SK-N-SH (cell line): ENCODE data around the gene CT45A1. TPM values are rescaled to one million over a fixed set of nuclear protein-coding genes. Genes with fewer than 3 reads are reported as not detected.

ENCODE experiments used
- CTCF ChIA-PET: fragments of 300-600, 350-600 bp; formaldehyde crosslinking; extraction: SDS; loops from one replicate; lab custom pipeline; 2021; lab: Yijun Ruan, JAX
- POLR2A ChIA-PET: fragments of 350-600 bp; sonication (Branson Sonifier 250); formaldehyde crosslinking; extraction: SDS; loops from one replicate; lab custom pipeline; 2020; ENCODE audit warnings: antibody characterized with exemption, inconsistent platforms; lab: Yijun Ruan, JAX
- DNase-seq: peaks from one replicate; pipeline ENCODE4 v3.0.0; 2012
- H2AFZ ChIP-seq: fragments of 200-600 bp; sonication (generic); 2 replicates; pipeline ENCODE4 v1.8.1; 2016; ENCODE audit warnings: antibody characterized with exemption, mild to moderate bottlenecking, low read depth
- H3F3A ChIP-seq: fragments of 200-600 bp; sonication (generic); replicated peaks from 2 replicates; pipeline ENCODE3; 2016; ENCODE audit warnings: antibody characterized with exemption, mild to moderate bottlenecking; ENCODE audit not compliant: insufficient read depth
- H3K27ac ChIP-seq, 2 experiments: fragments of 200-500 bp in 1 of 2; fragments of 200-600 bp in 1 of 2; sonication (Bioruptor generic) in 1 of 2; sonication (generic), shearing (Covaris generic) in 1 of 2; 2 replicates each; pipeline versions ENCODE4 v1.5.1 to v1.6.1; 2014 to 2016; ENCODE audit warnings: low read depth in 2 of 2, inconsistent platforms in 1 of 2, low read length in 1 of 2, mild to moderate bottlenecking in 1 of 2, mixed read lengths in 1 of 2
- H3K27me3 ChIP-seq: fragments of 200-600 bp; sonication (generic), shearing (Covaris generic); 2 replicates; pipeline ENCODE4 v1.6.1; 2016; ENCODE audit warnings: mixed run types; ENCODE audit not compliant: insufficient read depth
- H3K36me3 ChIP-seq, 2 experiments: fragments of 200-500 bp in 1 of 2; fragments of 200-600 bp in 1 of 2; sonication (Bioruptor generic) in 1 of 2; sonication (generic) in 1 of 2; replicated peaks in 1 of 2; 2 replicates each; pipeline versions ENCODE3 to v1.5.1; 2014 to 2016; ENCODE audit warnings: low read length in 1 of 2, mild to moderate bottlenecking in 1 of 2; ENCODE audit not compliant: insufficient read depth in 2 of 2, control insufficient read depth in 1 of 2
- H3K4me1 ChIP-seq, 2 experiments: fragments of 200-500 bp in 1 of 2; fragments of 200-600 bp in 1 of 2; sonication (Bioruptor generic) in 1 of 2; sonication (generic), shearing (Covaris generic) in 1 of 2; 2 replicates each; pipeline versions ENCODE4 v1.5.1 to v1.6.1; 2014 to 2016; ENCODE audit warnings: low read depth in 1 of 2, low read length in 1 of 2, mixed run types in 1 of 2; ENCODE audit not compliant: insufficient read depth in 2 of 2, control insufficient read depth in 1 of 2
- H3K4me2 ChIP-seq: fragments of 200-600 bp; sonication (generic), shearing (Covaris generic); 2 replicates; pipeline ENCODE4 v1.6.1; 2017; ENCODE audit warnings: mixed run types
- H3K4me3 ChIP-seq, 2 experiments: fragments of 200-500 bp in 1 of 2; fragments of 200-600 bp in 1 of 2; sonication (Bioruptor generic) in 1 of 2; sonication (generic), shearing (Covaris generic) in 1 of 2; 2 replicates each; pipeline versions ENCODE4 v1.5.1 to v1.8.1; 2014 to 2016; ENCODE audit warnings: low read depth in 2 of 2, inconsistent platforms in 1 of 2, low read length in 1 of 2, mild to moderate bottlenecking in 1 of 2, mixed read lengths in 1 of 2, moderate library complexity in 1 of 2
- H3K79me2 ChIP-seq: fragments of 200-600 bp; sonication (generic); 2 replicates; pipeline ENCODE4 v1.8.1; 2017; ENCODE audit warnings: mild to moderate bottlenecking; ENCODE audit not compliant: insufficient read depth
- H3K9ac ChIP-seq: fragments of 200-600 bp; sonication (generic); 2 replicates; pipeline ENCODE4 v1.6.1; 2017; ENCODE audit warnings: mixed run types
- H3K9me2 ChIP-seq: fragments of 200-600 bp; sonication (generic); 2 replicates; pipeline ENCODE4 v1.6.1; 2017; ENCODE audit warnings: mixed run types
- H3K9me3 ChIP-seq: fragments of 200-600 bp; sonication (generic); 2 replicates; pipeline ENCODE4 v1.6.1; 2017; ENCODE audit warnings: mixed run types, mild to moderate bottlenecking, moderate library complexity
- H4K20me1 ChIP-seq: fragments of 200-600 bp; sonication (generic); 2 replicates; pipeline ENCODE4 v1.6.1; 2017; ENCODE audit warnings: mild to moderate bottlenecking, mixed run types; ENCODE audit not compliant: insufficient read depth
- ELF1 ChIP-seq: IDR thresholded peaks from 2 replicates; pipeline ENCODE4 v1.4.0; 2012
- FOSL2 ChIP-seq: IDR thresholded peaks from 2 replicates; pipeline ENCODE4 v1.4.0; 2012; ENCODE audit warnings: low read depth, mild to moderate bottlenecking, moderate library complexity, borderline replicate concordance
- FOXM1 ChIP-seq: IDR thresholded peaks from 2 replicates; pipeline ENCODE4 v1.4.0; 2012; ENCODE audit warnings: low read depth, mild to moderate bottlenecking
- MXI1 ChIP-seq: IDR thresholded peaks from 2 replicates; pipeline ENCODE4 v1.6.1; 2012; ENCODE audit warnings: mild to moderate bottlenecking, low read depth, low read length, improper control_type of control experiment
- NFIC ChIP-seq: IDR thresholded peaks from 2 replicates; pipeline ENCODE4 v1.4.0; 2012; ENCODE audit warnings: borderline replicate concordance
- RAD21 ChIP-seq: IDR thresholded peaks from 2 replicates; pipeline ENCODE4 v1.6.1; 2012; ENCODE audit warnings: mild to moderate bottlenecking, low read length
- SMC3 ChIP-seq: IDR thresholded peaks from 2 replicates; pipeline ENCODE4 v1.6.1; 2012; ENCODE audit warnings: low read depth, low read length, improper control_type of control experiment
- YY1 ChIP-seq: IDR thresholded peaks from 2 replicates; pipeline ENCODE4 v1.4.0; 2012; ENCODE audit warnings: low read depth, mild to moderate bottlenecking
- WGBS: methylation state at CpG from one replicate; pipeline ENCODE4 v1.1.6; 2017; ENCODE audit warnings: low lambda C conversion rate; 5-methylcytosine and 5-hydroxymethylcytosine counted together
- polyA plus RNA-seq, 3 experiments: library from polyadenylated mRNA; depleted of rRNA; stranded (reverse); fragments of >200 nt; gene quantifications; 2 replicates each; pipeline ENCODE4 v1.2.3, GENCODE V29; 2012
- TF ChIP-seq, protein P1 (sequence below): fragments of 200-600 bp; sonication (generic); IDR thresholded peaks from 2 replicates; pipeline ENCODE4 v1.6.1; 2017; ENCODE audit warnings: antibody characterized with exemption, mild to moderate bottlenecking, moderate library complexity
- TF ChIP-seq, protein P2 (sequence below): IDR thresholded peaks from 2 replicates; pipeline ENCODE4 v1.4.0; 2012; ENCODE audit warnings: low read depth

CT45A1 gene
- polyA plus RNA-seq, 1 of the 3 experiments (the other 2 are of a cell fraction), result not detected

DNA sequence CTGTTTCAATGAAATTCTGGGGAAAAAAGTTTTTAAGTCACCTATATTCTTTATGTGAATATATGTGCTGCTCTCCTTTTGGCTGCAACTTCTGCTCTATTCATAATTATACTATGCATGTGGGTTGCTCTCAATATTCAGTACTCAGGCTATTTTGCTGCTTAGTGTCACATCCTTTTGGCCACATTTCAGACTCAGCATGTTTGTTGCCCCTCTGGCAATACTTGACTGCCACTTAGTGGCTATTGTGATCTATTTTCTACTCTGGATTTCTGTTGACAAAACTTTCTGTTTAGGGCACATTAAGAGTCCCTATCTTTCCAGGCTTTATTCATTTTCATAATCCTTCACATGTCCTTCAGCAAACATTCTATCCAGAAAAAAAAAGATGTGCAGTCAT lies 15.8 kb upstream of the CT45A1 start:
- no peak overlapping the region for H3K9ac ChIP-seq
- TF ChIP-seq RAD21 (0 out of 2 replicates have a peak, but pooled peaks have one; percentile 10), ELF1 (no peak)
- no peaks in the 10 kb centered on the region for H3K9me3 ChIP-seq
- H3K4me3 ChIP-seq, result no peak overlapping the region
- ChIA-PET CTCF (no interaction called here), POLR2A (no interaction called here)
- no peaks in the 10 kb centered on the region for H3K9me2 ChIP-seq
- no peak overlapping the region for H2AFZ ChIP-seq
- H3K36me3 ChIP-seq, result no peaks in the 10 kb centered on the region
- no peak overlapping the region for H3K27ac ChIP-seq
- no peak overlapping the region for H3K4me2 ChIP-seq
- no peaks in the 10 kb centered on the region for H3K4me1 ChIP-seq
- peaks cover 14% of the 10 kb centered on the region for H3K27me3 ChIP-seq
- no peak for DNase-seq
- H4K20me1 ChIP-seq, result no peaks in the 10 kb centered on the region
- H3F3A ChIP-seq, result no peaks in the 10 kb centered on the region
- H3K79me2 ChIP-seq, result no peaks in the 10 kb centered on the region

DNA sequence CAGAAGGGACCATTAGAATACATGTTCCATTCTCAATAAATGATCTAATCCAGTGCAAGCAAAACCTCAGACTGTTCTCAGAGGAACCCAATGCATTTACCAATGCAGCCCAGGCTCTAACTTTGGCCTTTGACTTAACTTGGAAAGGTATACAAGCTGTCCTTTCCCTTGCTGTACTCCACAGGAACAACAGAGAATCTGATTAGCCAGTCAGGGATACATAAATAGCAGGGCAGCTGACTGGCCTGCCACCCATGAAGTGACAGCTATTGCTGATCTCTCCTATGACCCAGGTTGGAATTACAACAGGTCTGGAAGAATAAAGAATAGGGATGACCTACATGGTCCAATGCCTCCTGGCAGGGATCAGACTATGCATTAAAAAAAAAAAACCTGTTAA lies 14.5 kb upstream of the CT45A1 start:
- ChIA-PET CTCF (interaction anchor here (1.1 kb wide), 1 partner anchor 73 kb away, joined by 3 read pairs; no protein-coding TSS in a partner anchor), POLR2A (no interaction called here)
- H3K27ac ChIP-seq, result no peak overlapping the region
- DNase-seq, result no peak
- no peaks in the 10 kb centered on the region for H3K9me2 ChIP-seq
- no peaks in the 10 kb centered on the region for H3F3A ChIP-seq
- no peaks in the 10 kb centered on the region for H3K4me1 ChIP-seq
- no peak overlapping the region for H3K4me2 ChIP-seq
- no peak overlapping the region for H2AFZ ChIP-seq
- H3K27me3 ChIP-seq, result peaks cover 14% of the 10 kb centered on the region
- H4K20me1 ChIP-seq, result no peaks in the 10 kb centered on the region
- TF ChIP-seq NFIC (no peak), FOSL2 (no peak), MXI1 (no peak), YY1 (no peak), FOXM1 (no peak)
- TF ChIP-seq, protein P1, sequence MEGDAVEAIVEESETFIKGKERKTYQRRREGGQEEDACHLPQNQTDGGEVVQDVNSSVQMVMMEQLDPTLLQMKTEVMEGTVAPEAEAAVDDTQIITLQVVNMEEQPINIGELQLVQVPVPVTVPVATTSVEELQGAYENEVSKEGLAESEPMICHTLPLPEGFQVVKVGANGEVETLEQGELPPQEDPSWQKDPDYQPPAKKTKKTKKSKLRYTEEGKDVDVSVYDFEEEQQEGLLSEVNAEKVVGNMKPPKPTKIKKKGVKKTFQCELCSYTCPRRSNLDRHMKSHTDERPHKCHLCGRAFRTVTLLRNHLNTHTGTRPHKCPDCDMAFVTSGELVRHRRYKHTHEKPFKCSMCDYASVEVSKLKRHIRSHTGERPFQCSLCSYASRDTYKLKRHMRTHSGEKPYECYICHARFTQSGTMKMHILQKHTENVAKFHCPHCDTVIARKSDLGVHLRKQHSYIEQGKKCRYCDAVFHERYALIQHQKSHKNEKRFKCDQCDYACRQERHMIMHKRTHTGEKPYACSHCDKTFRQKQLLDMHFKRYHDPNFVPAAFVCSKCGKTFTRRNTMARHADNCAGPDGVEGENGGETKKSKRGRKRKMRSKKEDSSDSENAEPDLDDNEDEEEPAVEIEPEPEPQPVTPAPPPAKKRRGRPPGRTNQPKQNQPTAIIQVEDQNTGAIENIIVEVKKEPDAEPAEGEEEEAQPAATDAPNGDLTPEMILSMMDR, result no peak
- H3K9ac ChIP-seq, result no peak overlapping the region
- H3K9me3 ChIP-seq, result no peaks in the 10 kb centered on the region
- H3K36me3 ChIP-seq, result no peaks in the 10 kb centered on the region
- no peaks in the 10 kb centered on the region for H3K79me2 ChIP-seq
- no peak overlapping the region for H3K4me3 ChIP-seq

DNA sequence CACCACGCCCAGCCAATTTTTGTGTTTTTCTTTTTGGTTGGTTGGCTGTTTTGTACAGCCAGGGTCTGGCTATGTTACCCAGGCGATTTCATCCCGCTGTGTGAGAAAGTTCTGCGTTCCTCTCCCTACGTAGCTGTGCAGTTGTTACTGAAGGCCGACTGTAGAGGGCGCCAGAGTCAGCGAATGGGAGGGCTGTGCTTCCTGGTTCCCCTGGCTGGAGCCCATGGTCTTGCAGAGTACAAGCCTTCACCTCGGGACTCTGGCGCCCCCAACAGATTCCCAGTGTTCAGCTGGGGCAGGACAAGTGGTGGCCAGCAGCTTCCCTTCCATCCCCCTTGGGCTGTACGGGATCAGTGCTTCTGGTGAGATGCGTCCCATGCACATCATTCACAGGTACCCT lies 5.6 kb upstream of the CT45A1 start:
- H3F3A ChIP-seq, result no peaks in the 10 kb centered on the region
- no peaks in the 10 kb centered on the region for H3K9me2 ChIP-seq
- CTCF ChIA-PET, result interaction anchor here (1.4 to 1.5 kb wide), 2 partner anchors 28 to 30 kb away, joined by 3 to 4 read pairs; no protein-coding TSS in a partner anchor
- no peak overlapping the region for H3K9ac ChIP-seq
- H3K27ac ChIP-seq, result no peak overlapping the region
- peak; percentile 52 for DNase-seq
- H3K4me3 ChIP-seq, result no peak overlapping the region; a peak in 1 of 4 replicates
- no peaks in the 10 kb centered on the region for H3K36me3 ChIP-seq
- H3K27me3 ChIP-seq, result peaks cover 6% of the 10 kb centered on the region; the same call in 1 of the 2 replicates
- 22% methylated on average over 7 of the region's 12 CpGs for WGBS
- no peak overlapping the region for H3K4me2 ChIP-seq
- TF ChIP-seq MXI1 (no peak), SMC3 (0 out of 2 replicates have a peak, but pooled peaks have one; percentile 19), FOSL2 (no peak), RAD21 (peak; percentile 39)
- TF ChIP-seq, protein P2, sequence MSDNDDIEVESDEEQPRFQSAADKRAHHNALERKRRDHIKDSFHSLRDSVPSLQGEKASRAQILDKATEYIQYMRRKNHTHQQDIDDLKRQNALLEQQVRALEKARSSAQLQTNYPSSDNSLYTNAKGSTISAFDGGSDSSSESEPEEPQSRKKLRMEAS, result no peak
- TF ChIP-seq, protein P1, result peak; percentile 56
- H3K4me1 ChIP-seq, result no peaks in the 10 kb centered on the region
- no peaks in the 10 kb centered on the region for H3K79me2 ChIP-seq
- H3K9me3 ChIP-seq, result no peaks in the 10 kb centered on the region
- H4K20me1 ChIP-seq, result no peaks in the 10 kb centered on the region
- no peak overlapping the region for H2AFZ ChIP-seq
- POLR2A ChIA-PET, result no interaction called here
